Adrenal gland (tissue), 12 donors: Measurements from ENCODE around the gene RPGRIP1. TPM values are rescaled to one million over a fixed set of nuclear protein-coding genes. Genes with fewer than 3 reads are reported as not detected.
"Not testable (repeated sequence)": the region's sequence is repeated elsewhere in the genome, so short reads cannot be mapped to it uniquely, and the experiment has no call there.

Experiments
- DNase-seq, 7 donors: peaks; one replicate each; pipeline ENCODE4 v3.0.0-alpha.2; 2019 to 2020
- H3K27ac ChIP-seq, 5 donors: fragments of 200-600 bp; sonication (generic) in 4 of 5; 1 replicate in 3 of 5; 2 replicates in 2 of 5; pipeline versions ENCODE4 v1.5.1 to v1.8.0; 2016 to 2020; ENCODE audit warnings: mild to moderate bottlenecking in 1 of 5
- H3K27me3 ChIP-seq: fragments of 200-600 bp; 2 replicates; pipeline ENCODE4 v1.8.0; 2021
- H3K36me3 ChIP-seq, 2 donors: fragments of 200-600 bp; replicated peaks in 1 of 2; 1 replicate in 1 of 2; 2 replicates in 1 of 2; pipeline versions ENCODE4 v1.5.1 to v1.8.0; 2018 to 2022
- H3K4me1 ChIP-seq, 2 donors: fragments of 200-600 bp; replicated peaks in 1 of 2; 1 replicate in 1 of 2; 2 replicates in 1 of 2; pipeline versions ENCODE4 v1.5.1 to v1.8.0; 2018 to 2021
- H3K4me3 ChIP-seq, 4 donors: fragments of 200-600 bp; sonication (generic) in 3 of 4; one replicate each; pipeline ENCODE4 v1.5.1; 2016 to 2018
- H3K9me3 ChIP-seq, 3 donors: fragments of 200-600 bp; sonication (generic) in 1 of 3; replicated peaks in 1 of 3; 1 replicate in 2 of 3; 2 replicates in 1 of 3; pipeline versions ENCODE4 v1.5.1 to v1.8.0; 2016 to 2021
- POLR2A ChIP-seq, 2 donors: fragments of 450-650 bp; IDR thresholded peaks; one replicate each; pipeline ENCODE4 v1.6.1; 2017; ENCODE audit warnings: antibody characterized with exemption in 2 of 2, mild to moderate bottlenecking in 2 of 2, moderate library complexity in 1 of 2
- WGBS, 4 donors: extraction: QIAGEN DNeasy Blood & Tissue Kit in 2 of 4; methylation state at CpG; one replicate each; pipeline versions ENCODE4 v1.1.5 to v1.1.7; 2013 to 2017; 5-methylcytosine and 5-hydroxymethylcytosine counted together
- intact Hi-C, 2 donors: fragments of 100-400 bp; cut with DNase I; formaldehyde crosslinking; loops; one replicate each; pipeline versions ENCODE4 v1.14.1 to v1.15.0; 2022 to 2023
- polyA plus RNA-seq, 3 donors: library from polyadenylated mRNA; stranded (reverse); fragments of 200-250 nt in 2 of 3; fragments of 350-450 nt in 1 of 3; fragmentation: Illumina TruSeq in 1 of 3; extraction: RNeasy Lipid Tissue Mini Kit (QIAGEN cat#74804) in 1 of 3; gene quantifications; one replicate each; pipeline ENCODE4 v1.2.3, GENCODE V29; 2013 to 2014
- total RNA-seq, 9 donors: library from RNA; depleted of rRNA in 4 of 9; stranded (reverse); fragments of >200 nt in 4 of 9; fragments of 120-200 nt in 1 of 9; fragmentation: NEBNext Ultra II Directional in 1 of 9; extraction: Animal tissue kit (Norgen Biotek cat#: 25700) in 1 of 9; gene quantifications; one replicate each; pipeline versions ENCODE4 v1.1.0 to v1.2.4, GENCODE V29; 2013 to 2023
- TF ChIP-seq, protein P1 (sequence below), 6 experiments: fragments of 450-650 bp in 4 of 6; fragments of 200-600 bp in 2 of 6; sonication (generic) in 1 of 6; IDR thresholded peaks; 1 replicate in 5 of 6; 2 replicates in 1 of 6; pipeline versions ENCODE4 v1.5.1 to v1.8.0; 2016 to 2021; ENCODE audit warnings: antibody characterized with exemption in 6 of 6, mild to moderate bottlenecking in 2 of 6, moderate library complexity in 1 of 6
- donor health status: healthy with polysubstance abuse.
- donor health status: Bipolar disorder and iron deficiency.
- donor health status: DM: yes; HTN: yes; CAD: no.
- donor health status: DM: no; HTN: no; CAD: no.
- donor health status: DM: no; HTN: no; CAD: no.
- donor health status: DM: yes; HTN: yes; CAD: no.

The RPGRIP1 gene
- total and polyA plus RNA-seq, 12 donors, result 0.10 to 1.6 (median 0.29) TPM; not detected in 3

DNA sequence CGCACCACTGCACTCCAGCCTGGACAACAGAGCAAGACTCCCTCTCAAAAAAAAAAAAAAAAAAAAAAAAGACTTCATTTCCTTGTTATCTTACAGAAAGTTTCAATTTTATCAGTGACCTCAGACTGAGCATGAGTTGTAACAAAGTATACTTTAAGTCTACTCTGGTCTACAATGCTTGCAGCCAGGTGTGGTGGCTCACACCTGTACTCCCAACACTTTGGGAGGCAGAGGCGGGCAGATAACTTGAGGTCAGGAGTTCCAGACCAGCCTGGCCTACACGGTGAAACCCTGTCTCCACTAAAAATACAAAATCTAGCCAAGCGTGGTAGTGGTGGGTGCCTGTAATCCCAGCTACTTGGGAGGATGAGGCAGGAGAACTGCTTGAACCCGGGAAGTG lies 28.7 kb upstream of the RPGRIP1 start:
- no peaks in the 10 kb centered on the region for H3K9me3 ChIP-seq
- 94 to 99% (median 96%) methylated on average over 5 of the region's 5 CpGs for WGBS, 4 donors
- no peak overlapping the region for H3K4me3 ChIP-seq
- H3K27me3 ChIP-seq, result no peaks in the 10 kb centered on the region
- DNase-seq, result no peak
- no peak overlapping the region for H3K27ac ChIP-seq
- TF ChIP-seq POLR2A (IDR thresholded peaks at IDR 0.05), result no peak
- TF ChIP-seq, protein P1, sequence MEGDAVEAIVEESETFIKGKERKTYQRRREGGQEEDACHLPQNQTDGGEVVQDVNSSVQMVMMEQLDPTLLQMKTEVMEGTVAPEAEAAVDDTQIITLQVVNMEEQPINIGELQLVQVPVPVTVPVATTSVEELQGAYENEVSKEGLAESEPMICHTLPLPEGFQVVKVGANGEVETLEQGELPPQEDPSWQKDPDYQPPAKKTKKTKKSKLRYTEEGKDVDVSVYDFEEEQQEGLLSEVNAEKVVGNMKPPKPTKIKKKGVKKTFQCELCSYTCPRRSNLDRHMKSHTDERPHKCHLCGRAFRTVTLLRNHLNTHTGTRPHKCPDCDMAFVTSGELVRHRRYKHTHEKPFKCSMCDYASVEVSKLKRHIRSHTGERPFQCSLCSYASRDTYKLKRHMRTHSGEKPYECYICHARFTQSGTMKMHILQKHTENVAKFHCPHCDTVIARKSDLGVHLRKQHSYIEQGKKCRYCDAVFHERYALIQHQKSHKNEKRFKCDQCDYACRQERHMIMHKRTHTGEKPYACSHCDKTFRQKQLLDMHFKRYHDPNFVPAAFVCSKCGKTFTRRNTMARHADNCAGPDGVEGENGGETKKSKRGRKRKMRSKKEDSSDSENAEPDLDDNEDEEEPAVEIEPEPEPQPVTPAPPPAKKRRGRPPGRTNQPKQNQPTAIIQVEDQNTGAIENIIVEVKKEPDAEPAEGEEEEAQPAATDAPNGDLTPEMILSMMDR (IDR thresholded peaks at IDR 0.05), result no peak
- peaks cover 24 to 61% of the 10 kb centered on the region in 2 donors for H3K4me1 ChIP-seq
- H3K36me3 ChIP-seq, result peaks cover 0 to 52% of the 10 kb centered on the region in 2 donors
- intact Hi-C loops, result no loop called here

DNA sequence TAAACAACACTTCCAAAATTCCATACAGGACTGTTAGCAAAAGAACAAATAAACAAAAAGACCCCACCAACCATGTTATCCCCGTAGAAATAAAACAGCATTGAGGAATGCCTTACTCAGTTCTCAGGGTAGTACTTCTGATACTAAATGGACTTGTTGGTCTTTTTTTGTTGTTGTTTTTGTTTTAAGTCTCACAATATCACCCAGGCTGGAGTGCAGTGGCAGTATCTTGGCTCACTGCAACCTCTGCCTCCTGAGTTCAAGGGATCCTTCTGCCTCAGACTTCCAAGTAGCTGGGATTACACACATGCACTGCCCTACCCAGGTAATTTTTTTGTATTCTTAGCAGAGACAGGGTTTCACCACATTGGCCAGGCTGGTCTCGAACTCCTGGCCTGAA lies 27.7 kb upstream of the RPGRIP1 start:
- Histone ChIP-seq H3K9me3 (no peaks in the 10 kb centered on the region), H3K4me1 (peaks cover 22 to 61% of the 10 kb centered on the region in 2 donors), H3K36me3 (peaks cover 0 to 58% of the 10 kb centered on the region in 2 donors), H3K27me3 (no peaks in the 10 kb centered on the region), H3K27ac (no peak overlapping the region), H3K4me3 (no peak overlapping the region)
- no peak for DNase-seq
- intact Hi-C loops, result no loop called here
- WGBS, 4 donors, result 81 to 88% (median 86%) methylated on average over 2 of the region's 2 CpGs
- TF ChIP-seq, protein P1 (IDR thresholded peaks at IDR 0.05), result no peak
- TF ChIP-seq POLR2A (IDR thresholded peaks at IDR 0.05), result no peak

DNA sequence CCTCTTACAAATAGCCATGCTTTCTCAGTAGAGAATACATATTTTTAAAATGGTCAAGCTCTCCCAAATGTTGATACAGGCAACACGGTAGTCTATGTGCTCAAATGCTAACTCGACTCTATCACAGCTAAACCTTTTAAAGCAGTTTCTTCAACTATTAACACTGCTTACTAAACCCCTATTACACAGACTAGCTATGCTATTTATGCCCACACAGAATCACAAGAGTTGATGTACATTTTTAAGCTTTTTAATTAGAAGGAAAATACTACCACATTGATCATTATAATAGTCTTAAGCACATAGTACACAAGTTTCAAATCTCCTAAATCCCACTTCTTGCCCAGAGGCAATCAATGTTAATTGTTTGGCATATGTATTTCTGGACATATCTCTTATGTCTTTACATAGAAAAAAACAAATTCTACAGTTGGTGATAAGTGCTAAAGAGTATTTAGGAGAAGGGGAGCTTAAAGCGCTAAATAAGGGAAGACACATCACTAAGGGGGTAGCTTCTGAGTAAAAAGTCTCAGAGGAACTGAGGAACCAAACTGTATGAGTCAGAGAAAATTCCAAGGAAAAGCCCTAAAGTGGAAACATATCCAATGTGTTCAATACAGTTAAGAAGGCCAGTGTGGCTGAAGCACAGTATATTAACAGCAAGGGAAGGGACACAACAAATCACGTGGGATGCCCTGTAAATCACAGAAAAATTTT lies 24.3 kb upstream of the RPGRIP1 start:
- Histone ChIP-seq H3K9me3 (no peaks in the 10 kb centered on the region), H3K4me1 (peaks cover 29 to 64% of the 10 kb centered on the region in 2 donors), H3K27ac (peak overlapping the region in 3 of 5 donors; percentile 7 to 41 (median 39)), H3K27me3 (no peaks in the 10 kb centered on the region), H3K4me3 (no peak overlapping the region), H3K36me3 (peaks cover 0 to 70% of the 10 kb centered on the region in 2 donors)
- TF ChIP-seq, protein P1 (IDR thresholded peaks at IDR 0.05), result no peak
- no peak for TF ChIP-seq POLR2A (IDR thresholded peaks at IDR 0.05)
- WGBS, 4 donors, result 43 to 67% (median 56%) methylated on average over 4 of the region's 4 CpGs
- DNase-seq, result no peak
- intact Hi-C loops, result no loop called here

DNA sequence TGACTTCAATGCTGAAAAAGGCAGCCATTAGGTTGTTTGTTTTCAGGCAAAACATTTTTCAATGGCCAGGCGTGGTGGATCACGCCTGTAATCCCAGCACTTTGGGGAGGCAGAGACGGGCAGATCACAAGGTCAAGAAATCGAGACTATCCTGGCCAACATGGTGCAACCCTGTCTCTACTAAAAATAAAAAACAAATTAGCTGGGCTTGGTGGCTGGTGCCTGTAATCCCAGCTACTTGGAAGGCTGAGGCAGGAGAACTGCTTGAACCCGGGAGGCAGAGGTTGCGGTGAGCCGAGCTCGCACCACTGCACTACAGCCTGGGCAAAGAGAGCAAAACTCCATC lies 23.8 kb upstream of the RPGRIP1 start:
- H3K9me3 ChIP-seq, intact Hi-C loops, H3K4me3 ChIP-seq, H3K27me3 ChIP-seq, DNase-seq: not testable (repeated sequence)
- Histone ChIP-seq H3K36me3 (peaks cover 0 to 70% of the 10 kb centered on the region in 2 donors), H3K4me1 (peaks cover 29 to 69% of the 10 kb centered on the region in 2 donors), H3K27ac (peak overlapping the region in 3 of 5 donors; percentile 7 to 41 (median 39))
- 74 to 84% (median 79%) methylated on average over 8 of the region's 8 CpGs for WGBS, 4 donors
